K562 (cell line): ENCODE data around the gene SEZ6. TPM values are rescaled to one million over a fixed set of nuclear protein-coding genes. Genes with fewer than 3 reads are reported as not detected.
A peak's percentile ranks its signal among the peaks of the same experiment; 100 is the strongest.

ENCODE experiments used
- ATAC-seq: fragments of 200-7000 bp; cut with Tn5 transposase; 3 replicates; pipeline ENCODE4 v1.9.1; 2020; ENCODE audit warnings: moderate library complexity
- BruUV-seq: library from RNA; stranded (reverse); fragments of 400-500 nt; replicated peaks from 2 replicates; lab custom pipeline; 2021; lab: Mats Ljungman, UMichigan
- CTCF ChIA-PET: fragments of 300-600 bp; formaldehyde crosslinking; extraction: SDS; loops from one replicate; lab custom pipeline; 2021; ENCODE audit warnings: low intra/inter-chr PET ratio; lab: Yijun Ruan, JAX
- POLR2A ChIA-PET: fragments of 300-600, 350-650 bp; sonication (Branson Sonifier 250); formaldehyde crosslinking; extraction: SDS; loops from one replicate; lab custom pipeline; 2021; ENCODE audit warnings: antibody characterized with exemption, inconsistent platforms; lab: Yijun Ruan, JAX
- DNase-seq, 4 experiments: peaks; one replicate each; pipeline versions ENCODE4 v3.0.0 to v3.0.0-alpha.2; 2011 to 2018; ENCODE audit warnings: low spot score in 3 of 4, mixed read lengths in 3 of 4; ENCODE audit errors: extremely low read depth in 1 of 4
- FAIRE-seq: peaks from 2 replicates; lab custom pipeline; 2011; peaks lifted over from hg19 to GRCh38; lab: Jason Lieb, UNC
- H2AFZ ChIP-seq: 2 replicates; pipeline ENCODE4 v1.6.0; 2011; ENCODE audit warnings: low read depth, low read length, control low read depth, inconsistent platforms
- H3K27ac ChIP-seq: fragments of 200-600 bp; 3 replicates; pipeline ENCODE4 v1.8.0; 2011; ENCODE audit warnings: low read depth, mild to moderate bottlenecking, control low read depth, inconsistent platforms, low read length, moderate library complexity, mixed read lengths; ENCODE audit errors: extremely low read depth
- H3K27me3 ChIP-seq, 2 experiments: fragments of 300-600 bp in 1 of 2; 2 replicates in 1 of 2; 3 replicates in 1 of 2; pipeline versions ENCODE4 v1.6.0 to v1.8.0; 2011; ENCODE audit warnings: inconsistent platforms in 2 of 2, low read length in 2 of 2, mild to moderate bottlenecking in 1 of 2, mixed read lengths in 1 of 2, moderate library complexity in 1 of 2; ENCODE audit not compliant: control insufficient read depth in 2 of 2, insufficient read depth in 2 of 2
- H3K36me3 ChIP-seq: fragments of 300-600 bp; 3 replicates; pipeline ENCODE4 v1.8.0; 2011; ENCODE audit warnings: mild to moderate bottlenecking, low read length, inconsistent platforms; ENCODE audit not compliant: control insufficient read depth, insufficient read depth
- H3K4me1 ChIP-seq, 2 experiments: fragments of 200-600 bp in 1 of 2; replicated peaks in 1 of 2; 2 replicates in 1 of 2; 3 replicates in 1 of 2; pipeline versions ENCODE4 v1.5.1 to v1.8.0; 2011; ENCODE audit warnings: inconsistent platforms in 2 of 2, low read length in 2 of 2, mild to moderate bottlenecking in 1 of 2, mixed read lengths in 1 of 2, moderate library complexity in 1 of 2; ENCODE audit not compliant: control insufficient read depth in 2 of 2, insufficient read depth in 2 of 2
- H3K4me2 ChIP-seq: 2 replicates; pipeline ENCODE4 v1.6.1; 2011; ENCODE audit warnings: low read length, control low read depth, inconsistent platforms, mixed read lengths; ENCODE audit not compliant: insufficient read depth
- H3K4me3 ChIP-seq: fragments of 200-600 bp; sonication (generic), shearing (Covaris generic); 2 replicates; pipeline ENCODE4 v1.5.1; 2016; ENCODE audit warnings: control low read depth, inconsistent platforms
- H3K79me2 ChIP-seq: fragments of 200-600 bp; 3 replicates; pipeline ENCODE4 v1.8.0; 2011; ENCODE audit warnings: low read length, inconsistent platforms; ENCODE audit not compliant: control insufficient read depth, insufficient read depth
- H3K9ac ChIP-seq, 2 experiments: 2 replicates each; pipeline versions ENCODE4 v1.6.0 to v1.6.1; 2011; ENCODE audit warnings: low read depth in 2 of 2, low read length in 2 of 2, control low read depth in 1 of 2, inconsistent platforms in 1 of 2, mild to moderate bottlenecking in 1 of 2, mixed read lengths in 1 of 2; ENCODE audit not compliant: insufficient read depth in 1 of 2
- H3K9me1 ChIP-seq: one replicate; pipeline ENCODE4 v1.6.0; 2011; ENCODE audit warnings: inconsistent platforms, mild to moderate bottlenecking, low read length, moderate library complexity; ENCODE audit not compliant: control insufficient read depth, insufficient read depth
- H3K9me3 ChIP-seq: replicated peaks from 2 replicates; pipeline ENCODE4 v1.5.1; 2011; ENCODE audit warnings: low read depth, low read length, inconsistent platforms; ENCODE audit not compliant: control insufficient read depth, insufficient read depth
- H4K20me1 ChIP-seq: replicated peaks from 2 replicates; pipeline ENCODE4 v1.6.1; 2011; ENCODE audit warnings: low read length, inconsistent platforms, mixed read lengths; ENCODE audit not compliant: control insufficient read depth, insufficient read depth
- ADNP ChIP-seq: fragments of 200-800 bp; sonication (Bioruptor generic); IDR thresholded peaks from 2 replicates; pipeline ENCODE4 v1.6.1; 2016; ENCODE audit warnings: missing genetic modification characterization, missing compliant biosample characterization
- EP400 ChIP-seq: fragments of 450-650 bp; IDR thresholded peaks from 2 replicates; pipeline ENCODE4 v1.6.1; 2017; ENCODE audit warnings: antibody characterized with exemption, mild to moderate bottlenecking, moderate library complexity
- FOSL1 ChIP-seq: fragments of 200-800 bp; sonication (Bioruptor generic); conservative IDR thresholded peaks from 2 replicates; pipeline ENCODE4 v1.6.1; 2016; ENCODE audit warnings: missing genetic modification characterization, missing compliant biosample characterization
- HIVEP1 ChIP-seq: fragments of 250-450 bp; sonication (Bioruptor Pico); IDR thresholded peaks from 2 replicates; pipeline ENCODE4 v1.4.0; 2020; ENCODE audit warnings: mild to moderate bottlenecking
- HMGN3 ChIP-seq: IDR thresholded peaks from 2 replicates; pipeline ENCODE4 v1.6.1; 2011; ENCODE audit warnings: borderline replicate concordance, low read depth, mild to moderate bottlenecking, mixed read lengths, low read length; ENCODE audit not compliant: insufficient read length; ENCODE audit errors: extremely low read depth
- JUNB ChIP-seq: fragments of 450-650 bp; formaldehyde crosslinking; conservative IDR thresholded peaks from 2 replicates; pipeline ENCODE4 v1.4.0; 2020; ENCODE audit warnings: mild to moderate bottlenecking
- KLF16 ChIP-seq: IDR thresholded peaks from 2 replicates; pipeline ENCODE4 v1.6.1; 2016; ENCODE audit warnings: antibody characterized with exemption
- RFX1 ChIP-seq: fragments of 450-650 bp; IDR thresholded peaks from 2 replicates; pipeline ENCODE4 v1.6.1; 2016; ENCODE audit warnings: mild to moderate bottlenecking, moderate library complexity
- SIN3B ChIP-seq: fragments of 450-650 bp; IDR thresholded peaks from 2 replicates; pipeline ENCODE4 v1.6.1; 2017; ENCODE audit warnings: low read depth, mild to moderate bottlenecking, moderate library complexity
- TAF9B ChIP-seq: fragments of 450-650 bp; IDR thresholded peaks from 2 replicates; pipeline ENCODE4 v1.6.1; 2018; ENCODE audit warnings: mild to moderate bottlenecking; ENCODE audit not compliant: partially characterized antibody
- U2AF1 ChIP-seq: fragments of 200-400 bp; formaldehyde crosslinking; optimal IDR thresholded peaks from 2 replicates; pipeline ENCODE3; 2017; ENCODE audit warnings: mild to moderate bottlenecking, low read depth, low read length, moderate library complexity
- YBX1 ChIP-seq: fragments of 450-650 bp; IDR thresholded peaks from 2 replicates; pipeline ENCODE4 v1.7.1; 2016; ENCODE audit warnings: mild to moderate bottlenecking
- ZNF143 ChIP-seq: sonication (generic); formaldehyde crosslinking; IDR thresholded peaks from 2 replicates; pipeline ENCODE4 v1.9.0; 2022; ENCODE audit warnings: mild to moderate bottlenecking, missing genetic modification reagents
- ZNF696 ChIP-seq: fragments of 250-450 bp; sonication (Bioruptor Pico); conservative IDR thresholded peaks from 2 replicates; pipeline ENCODE4 v1.4.0; 2020; ENCODE audit warnings: mild to moderate bottlenecking, moderate library complexity
- WGBS: fragments of 100-300 bp; shearing (Covaris generic); methylation state at CpG from one replicate; pipeline ENCODE4 v1.1.6; 2016; ENCODE audit warnings: low coverage, mixed read lengths; ENCODE audit not compliant: insufficient coverage; ENCODE audit errors: missing lambda C conversion rate; 5-methylcytosine and 5-hydroxymethylcytosine counted together
- in situ Hi-C: fragments of 300-500 bp; cut with MboI; formaldehyde crosslinking; loops from 4 replicates; pipeline ENCODE4 v1.15.0; 2018; ENCODE audit warnings: inconsistent platforms, mixed read lengths
- intact Hi-C: fragments of 100-400 bp; cut with micrococcal nuclease; formaldehyde crosslinking; loops from 2 replicates; pipeline ENCODE4 v1.14.2; 2022
- polyA plus RNA-seq, 8 experiments: library from polyadenylated mRNA; depleted of rRNA in 4 of 8; stranded (reverse) in 5 of 8; unstranded in 3 of 8; fragments of >200 nt; fragmentation: Nextera tagmentation in 2 of 8; fragmentation: Illumina TruSeq in 1 of 8; extraction: Ambion mirVana in 2 of 8; extraction: Trizol in 1 of 8; gene quantifications; 2 replicates each; pipeline versions ENCODE4 v1.2.1 to v1.2.3, GENCODE V29; 2011 to 2014; ENCODE audit warnings: inconsistent platforms in 1 of 8, missing spikeins in 1 of 8
- total RNA-seq, 7 experiments: library from RNA; depleted of rRNA in 6 of 7; stranded (reverse); fragments of >200 nt in 6 of 7; fragmentation: Illumina TruSeq in 2 of 7; extraction: Trizol in 2 of 7; gene quantifications; 2 replicates each; pipeline versions ENCODE4 v1.2.1 to v1.2.3, GENCODE V29; 2011 to 2021; ENCODE audit warnings: low replicate concordance in 1 of 7
- TF ChIP-seq, protein P1 (sequence below), 3 experiments: IDR thresholded peaks in 2 of 3; conservative IDR thresholded peaks in 1 of 3; 2 replicates each; pipeline ENCODE4 v1.5.1; 2011 to 2012; ENCODE audit warnings: low read length in 3 of 3, mild to moderate bottlenecking in 3 of 3, control low read depth in 2 of 3, improper control_type of control experiment in 1 of 3, inconsistent platforms in 1 of 3, low read depth in 1 of 3, mixed read lengths in 1 of 3, moderate library complexity in 1 of 3; ENCODE audit not compliant: insufficient read depth in 2 of 3
- TF ChIP-seq, protein P2 (sequence below): fragments of 250-450 bp; sonication (Bioruptor Pico); IDR thresholded peaks from 2 replicates; pipeline ENCODE4 v1.5.0; 2021; ENCODE audit warnings: mild to moderate bottlenecking, borderline replicate concordance

SEZ6 gene
- total and polyA plus RNA-seq, 9 of the 15 experiments (the other 6 are each of a cell fraction or from before 2014, with no cell fraction given): not detected

DNA sequence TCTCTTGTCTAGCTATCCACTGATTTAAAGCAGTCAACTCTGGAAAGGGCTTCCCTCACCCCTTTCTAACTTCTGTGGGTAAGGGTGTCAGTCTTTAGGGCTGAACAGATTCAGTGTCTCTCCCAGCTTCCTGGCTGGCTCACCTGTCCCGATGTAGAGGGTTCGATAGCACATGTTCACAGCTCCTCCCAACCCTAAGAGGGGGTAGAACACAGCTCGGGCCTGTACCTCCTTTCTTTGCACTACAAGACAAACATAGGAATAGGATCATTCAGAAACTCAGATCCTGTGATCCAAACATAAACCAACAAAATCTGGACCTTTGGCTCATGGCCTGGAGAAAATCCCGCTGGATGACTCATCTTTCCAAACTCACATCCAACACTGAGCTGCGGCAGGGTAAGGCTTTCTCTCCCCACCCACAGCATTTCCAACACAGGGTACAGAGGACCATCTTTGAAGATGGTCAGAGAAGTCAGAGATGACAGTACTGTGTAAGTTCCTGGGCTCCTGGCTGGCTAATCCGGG, 97.1 kb downstream of the SEZ6 start (continued):
- TF ChIP-seq, protein P1, sequence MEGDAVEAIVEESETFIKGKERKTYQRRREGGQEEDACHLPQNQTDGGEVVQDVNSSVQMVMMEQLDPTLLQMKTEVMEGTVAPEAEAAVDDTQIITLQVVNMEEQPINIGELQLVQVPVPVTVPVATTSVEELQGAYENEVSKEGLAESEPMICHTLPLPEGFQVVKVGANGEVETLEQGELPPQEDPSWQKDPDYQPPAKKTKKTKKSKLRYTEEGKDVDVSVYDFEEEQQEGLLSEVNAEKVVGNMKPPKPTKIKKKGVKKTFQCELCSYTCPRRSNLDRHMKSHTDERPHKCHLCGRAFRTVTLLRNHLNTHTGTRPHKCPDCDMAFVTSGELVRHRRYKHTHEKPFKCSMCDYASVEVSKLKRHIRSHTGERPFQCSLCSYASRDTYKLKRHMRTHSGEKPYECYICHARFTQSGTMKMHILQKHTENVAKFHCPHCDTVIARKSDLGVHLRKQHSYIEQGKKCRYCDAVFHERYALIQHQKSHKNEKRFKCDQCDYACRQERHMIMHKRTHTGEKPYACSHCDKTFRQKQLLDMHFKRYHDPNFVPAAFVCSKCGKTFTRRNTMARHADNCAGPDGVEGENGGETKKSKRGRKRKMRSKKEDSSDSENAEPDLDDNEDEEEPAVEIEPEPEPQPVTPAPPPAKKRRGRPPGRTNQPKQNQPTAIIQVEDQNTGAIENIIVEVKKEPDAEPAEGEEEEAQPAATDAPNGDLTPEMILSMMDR (IDR thresholded peaks at IDR 0.05 in 2 of 3, conservative IDR thresholded peaks at IDR 0.05 in 1 of 3; ENCODE audit: insufficient read depth in 2 of 3, low read depth in 1 of 3, low read length in 3 of 3): no peak

DNA sequence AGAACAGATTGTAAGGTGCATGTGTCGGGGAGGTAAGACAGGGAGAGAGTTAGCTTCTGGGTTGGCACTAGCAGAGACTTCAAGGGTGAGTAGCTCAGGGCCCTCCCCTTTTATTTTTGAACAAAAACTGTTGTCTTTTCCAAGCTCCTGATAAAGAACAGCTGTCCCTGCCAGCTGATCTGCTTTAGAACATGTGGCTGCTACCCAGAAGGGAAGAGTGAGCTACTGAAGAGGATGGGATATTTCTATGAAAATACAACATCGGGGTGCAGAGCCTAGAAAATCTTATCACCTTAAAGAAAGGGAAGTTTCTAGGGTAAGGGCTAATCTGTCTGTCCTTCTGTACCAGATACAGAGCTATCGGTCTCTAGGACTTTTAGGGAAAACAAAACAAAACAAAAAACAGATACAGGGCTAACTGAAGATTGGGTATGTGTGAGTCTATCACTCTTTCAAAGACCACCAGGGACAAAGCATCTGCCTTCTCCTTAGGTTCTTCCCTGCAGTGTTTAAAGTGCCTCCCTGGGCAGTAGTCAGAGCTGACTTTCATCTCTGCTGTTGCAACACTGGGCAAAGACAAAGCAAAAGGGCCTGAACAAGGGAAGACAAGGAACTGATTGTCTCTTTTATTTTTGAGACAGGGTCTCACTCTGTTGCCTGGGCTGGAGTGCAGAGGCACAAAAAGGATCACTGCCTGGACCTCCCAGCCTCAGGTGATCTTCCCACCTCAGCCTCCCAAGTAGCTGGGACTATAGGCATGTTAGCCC, 97.9 kb downstream of the SEZ6 start:
- CTCF ChIA-PET: no interaction called here
- no peak for FAIRE-seq
- Histone ChIP-seq H4K20me1 (peaks cover 11% of the 10 kb centered on the region; the same call in 1 of the 2 replicates), H3K27ac (peak overlapping the region; percentile 42; the same call in 1 of the 3 replicates), H3K4me1 (peaks cover 62 to 70% of the 10 kb centered on the region in 2 experiments), H2AFZ (0 out of 2 replicates have a peak overlapping the region, but pooled peaks have one; percentile 5), H3K9me3 (no peaks in the 10 kb centered on the region), H3K4me3 (no peak overlapping the region), H3K9ac (peak overlapping the region in 1 of 2 experiments; percentile 40; a peak in 1 of 4 replicates), H3K79me2 (peaks cover 9% of the 10 kb centered on the region; the same call in 2 of the 3 replicates), H3K36me3 (peaks cover 76% of the 10 kb centered on the region), H3K9me1 (peaks cover 5% of the 10 kb centered on the region), H3K4me2 (peak overlapping the region; percentile 71), H3K27me3 (no peaks in the 10 kb centered on the region)
- in situ Hi-C loops (no loop called here), intact Hi-C loops (loop anchor here (10.0 kb wide), 1 partner anchor 313 kb away; the partner anchor contains the start of gene SPAG5)
- BruUV-seq: no TSS peak
- POLR2A ChIA-PET: interaction anchor here (0.6 to 4.3 kb wide), 24 partner anchors 10 to 329 kb away, joined by 3 to 36 read pairs (median 4); partner anchors contain the start of genes FLOT2, NEK8, RPL23A and TLCD1
- 25% methylated on average over 3 of the region's 3 CpGs for WGBS
- ATAC-seq: no peak
- peak in 2 of 4 experiments; percentile 35 to 45 for DNase-seq
- TF ChIP-seq KLF16: no peak
- TF ChIP-seq ZNF696: no peak
- no peak for TF ChIP-seq U2AF1
- no peak for TF ChIP-seq EP400
- TF ChIP-seq FOSL1 (tag): no peak
- TF ChIP-seq ADNP (tag): no peak
- TF ChIP-seq HMGN3: no peak
- no peak for TF ChIP-seq JUNB (CRISPR knock-in tag)
- no peak for TF ChIP-seq TAF9B
- no peak for TF ChIP-seq YBX1
- no peak for TF ChIP-seq SIN3B
- no peak for TF ChIP-seq RFX1
- TF ChIP-seq, protein P2, sequence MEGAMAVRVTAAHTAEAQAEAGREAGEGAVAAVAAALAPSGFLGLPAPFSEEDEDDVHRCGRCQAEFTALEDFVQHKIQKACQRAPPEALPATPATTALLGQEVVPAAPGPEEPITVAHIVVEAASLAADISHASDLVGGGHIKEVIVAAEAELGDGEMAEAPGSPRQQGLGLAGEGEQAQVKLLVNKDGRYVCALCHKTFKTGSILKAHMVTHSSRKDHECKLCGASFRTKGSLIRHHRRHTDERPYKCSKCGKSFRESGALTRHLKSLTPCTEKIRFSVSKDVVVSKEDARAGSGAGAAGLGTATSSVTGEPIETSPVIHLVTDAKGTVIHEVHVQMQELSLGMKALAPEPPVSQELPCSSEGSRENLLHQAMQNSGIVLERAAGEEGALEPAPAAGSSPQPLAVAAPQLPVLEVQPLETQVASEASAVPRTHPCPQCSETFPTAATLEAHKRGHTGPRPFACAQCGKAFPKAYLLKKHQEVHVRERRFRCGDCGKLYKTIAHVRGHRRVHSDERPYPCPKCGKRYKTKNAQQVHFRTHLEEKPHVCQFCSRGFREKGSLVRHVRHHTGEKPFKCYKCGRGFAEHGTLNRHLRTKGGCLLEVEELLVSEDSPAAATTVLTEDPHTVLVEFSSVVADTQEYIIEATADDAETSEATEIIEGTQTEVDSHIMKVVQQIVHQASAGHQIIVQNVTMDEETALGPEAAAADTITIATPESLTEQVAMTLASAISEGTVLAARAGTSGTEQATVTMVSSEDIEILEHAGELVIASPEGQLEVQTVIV (CRISPR knock-in tag): no peak
- TF ChIP-seq HIVEP1 (CRISPR knock-in tag): no peak
- no peak for TF ChIP-seq ZNF143 (CRISPR knock-in tag)
